ENCODE data around the gene NDST1.

NDST1 gene

DNA sequence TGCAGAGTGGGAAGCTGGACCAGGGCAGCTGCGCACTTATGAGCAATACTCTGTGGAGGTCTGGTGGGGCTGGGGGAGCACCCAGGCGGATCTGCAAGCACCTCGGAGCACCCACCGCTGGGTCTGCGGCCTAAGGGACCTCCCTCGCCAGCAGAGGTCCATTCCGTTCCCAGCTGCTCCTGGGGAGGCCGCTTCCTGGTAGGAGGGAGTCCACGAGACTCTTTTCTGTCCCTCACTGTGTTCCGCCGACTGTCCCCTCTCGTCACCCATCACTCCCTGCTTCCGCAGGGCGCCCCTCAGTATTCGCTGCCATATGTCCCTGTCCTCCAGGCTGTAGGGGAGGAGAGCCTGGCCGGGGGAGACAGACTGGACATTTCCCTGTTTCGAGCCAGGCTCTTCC is 45.5 kb downstream of the NDST1 start:
- TF ChIP-seq, protein P1, sequence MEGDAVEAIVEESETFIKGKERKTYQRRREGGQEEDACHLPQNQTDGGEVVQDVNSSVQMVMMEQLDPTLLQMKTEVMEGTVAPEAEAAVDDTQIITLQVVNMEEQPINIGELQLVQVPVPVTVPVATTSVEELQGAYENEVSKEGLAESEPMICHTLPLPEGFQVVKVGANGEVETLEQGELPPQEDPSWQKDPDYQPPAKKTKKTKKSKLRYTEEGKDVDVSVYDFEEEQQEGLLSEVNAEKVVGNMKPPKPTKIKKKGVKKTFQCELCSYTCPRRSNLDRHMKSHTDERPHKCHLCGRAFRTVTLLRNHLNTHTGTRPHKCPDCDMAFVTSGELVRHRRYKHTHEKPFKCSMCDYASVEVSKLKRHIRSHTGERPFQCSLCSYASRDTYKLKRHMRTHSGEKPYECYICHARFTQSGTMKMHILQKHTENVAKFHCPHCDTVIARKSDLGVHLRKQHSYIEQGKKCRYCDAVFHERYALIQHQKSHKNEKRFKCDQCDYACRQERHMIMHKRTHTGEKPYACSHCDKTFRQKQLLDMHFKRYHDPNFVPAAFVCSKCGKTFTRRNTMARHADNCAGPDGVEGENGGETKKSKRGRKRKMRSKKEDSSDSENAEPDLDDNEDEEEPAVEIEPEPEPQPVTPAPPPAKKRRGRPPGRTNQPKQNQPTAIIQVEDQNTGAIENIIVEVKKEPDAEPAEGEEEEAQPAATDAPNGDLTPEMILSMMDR (IDR thresholded peaks at IDR 0.05; ENCODE audit: insufficient read depth, missing control alignments): no peak
- FAIRE-seq: no peak
- DNase-seq (ENCODE audit: insufficient read length, low spot score): no peak

DNA sequence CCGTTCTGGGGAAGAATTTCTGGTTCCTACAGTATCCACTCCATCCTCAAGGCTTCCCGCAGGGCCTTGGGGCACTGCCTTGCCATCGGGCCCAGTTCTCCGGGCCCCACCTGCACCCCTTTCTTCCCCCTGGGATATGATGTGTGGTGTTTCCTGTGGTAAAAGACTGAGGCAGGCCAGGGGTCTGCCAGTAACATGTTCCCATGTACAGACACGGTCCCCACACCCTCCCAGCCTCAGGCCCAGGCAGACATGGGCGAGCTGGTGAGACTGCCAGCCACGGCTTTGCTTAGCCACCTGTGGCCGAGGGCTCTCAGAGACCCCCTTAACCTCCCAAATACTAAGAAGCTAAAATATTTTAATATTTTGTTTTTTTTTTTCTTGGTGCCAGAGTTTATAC is 46.0 kb downstream of the NDST1 start:
- no peak for FAIRE-seq
- DNase-seq (ENCODE audit: insufficient read length, low spot score): no peak
- TF ChIP-seq, protein P1 (IDR thresholded peaks at IDR 0.05; ENCODE audit: insufficient read depth, missing control alignments): no peak

DNA sequence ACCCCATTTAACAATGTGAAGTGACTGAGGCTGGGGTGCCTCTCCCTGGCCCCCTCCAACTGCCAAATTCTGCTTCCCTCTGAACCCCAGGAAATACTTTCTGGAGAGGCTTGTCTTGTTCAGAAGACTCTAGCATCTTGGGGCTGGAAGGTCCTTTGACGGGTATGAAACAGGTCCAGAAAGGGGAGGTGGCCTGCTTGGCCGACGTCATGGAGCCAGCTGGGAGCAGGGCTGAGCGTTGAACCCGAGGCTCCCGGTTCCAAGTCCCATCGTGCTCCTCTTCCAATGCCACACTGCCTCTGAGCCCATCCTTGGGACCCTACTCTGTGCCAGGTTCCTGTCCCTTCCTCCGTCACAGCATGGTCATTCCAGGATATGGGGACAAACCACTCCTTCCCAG is 46.9 kb downstream of the NDST1 start:
- DNase-seq (ENCODE audit: insufficient read length, low spot score) (no peak), FAIRE-seq (no peak)
- TF ChIP-seq, protein P1 (IDR thresholded peaks at IDR 0.05; ENCODE audit: insufficient read depth, missing control alignments): no peak

DNA sequence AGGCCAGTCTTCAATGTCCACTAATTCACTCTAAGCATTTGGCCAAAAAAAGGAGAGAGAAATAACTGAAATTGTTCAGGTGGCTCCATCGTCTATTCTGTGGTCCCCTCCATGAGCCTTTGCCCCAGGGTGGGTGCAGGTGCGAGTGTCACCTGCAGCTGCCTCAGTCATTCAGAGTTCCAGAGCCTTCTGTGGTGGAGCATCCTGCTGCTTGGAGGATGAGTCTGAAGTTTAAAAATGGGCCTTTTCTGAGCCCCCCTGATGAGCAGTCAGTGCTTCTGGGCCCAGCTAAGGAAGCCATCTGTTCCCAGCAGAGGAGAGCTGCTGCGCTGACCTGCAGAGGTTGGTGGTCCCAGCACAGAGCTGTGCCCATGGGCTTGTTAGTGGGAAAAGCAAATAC is 48.2 kb downstream of the NDST1 start:
- FAIRE-seq: no peak
- TF ChIP-seq, protein P1 (IDR thresholded peaks at IDR 0.05; ENCODE audit: insufficient read depth, missing control alignments): no peak

DNA sequence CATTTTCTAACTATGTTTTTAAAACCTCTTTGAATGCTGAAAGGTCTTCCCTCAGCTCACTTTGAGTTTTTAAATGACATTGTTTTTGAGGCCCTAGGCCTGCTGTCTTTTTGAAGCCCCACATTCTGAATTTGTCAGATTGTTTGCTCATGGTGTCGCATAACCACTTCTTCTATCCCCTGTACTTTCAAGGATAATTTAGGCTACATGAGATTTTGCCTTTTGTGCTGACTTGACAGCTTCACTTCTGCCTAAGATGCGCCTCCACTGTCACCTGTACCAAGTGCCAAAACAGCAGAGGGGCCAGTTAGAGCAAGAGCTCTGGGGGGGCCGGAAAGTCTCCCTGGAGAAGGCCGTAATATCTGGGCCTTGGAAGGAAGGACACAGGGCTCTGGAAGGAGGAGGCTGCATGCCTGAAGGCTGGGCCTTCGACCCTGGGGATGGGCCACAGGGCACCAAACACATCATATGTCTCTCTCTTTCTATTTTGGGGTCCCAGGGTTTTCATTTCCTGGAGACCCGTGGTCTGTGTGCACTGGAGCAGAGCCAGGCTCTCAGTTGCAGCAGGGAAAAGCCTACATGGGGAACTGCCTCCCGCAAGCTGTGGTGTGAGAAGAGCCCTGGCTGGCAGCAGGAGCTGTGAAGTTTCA is 49.1 kb downstream of the NDST1 start:
- FAIRE-seq (no peak), DNase-seq (ENCODE audit: insufficient read length, low spot score) (no peak)
- TF ChIP-seq, protein P1 (IDR thresholded peaks at IDR 0.05; ENCODE audit: insufficient read depth, missing control alignments): no peak

More for the DNA sequence above, 48.2 kb downstream of the NDST1 start:
- no peak for DNase-seq (ENCODE audit: insufficient read length, low spot score)

DNA sequence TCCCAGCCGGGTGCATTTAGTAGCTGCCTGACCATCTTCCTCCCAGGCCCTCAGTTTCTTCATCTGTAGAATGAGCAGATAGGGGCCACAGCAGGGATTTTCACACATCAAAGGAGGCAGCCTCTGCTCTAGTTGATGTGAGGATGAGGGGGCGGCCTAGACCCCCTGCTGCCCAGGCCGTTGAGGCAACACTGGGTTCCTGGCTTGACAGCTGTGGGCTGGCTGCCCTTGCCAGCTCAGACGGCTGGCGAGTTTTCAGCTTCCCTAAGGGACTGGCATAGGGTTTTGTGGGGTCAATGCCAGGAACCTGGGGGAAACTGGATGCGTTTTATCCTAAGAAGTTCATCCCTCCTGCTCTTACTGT is 49.6 kb downstream of the NDST1 start:
- DNase-seq (ENCODE audit: insufficient read length, low spot score) (no peak), FAIRE-seq (no peak)
- TF ChIP-seq, protein P1 (IDR thresholded peaks at IDR 0.05; ENCODE audit: insufficient read depth, missing control alignments): no peak

DNA sequence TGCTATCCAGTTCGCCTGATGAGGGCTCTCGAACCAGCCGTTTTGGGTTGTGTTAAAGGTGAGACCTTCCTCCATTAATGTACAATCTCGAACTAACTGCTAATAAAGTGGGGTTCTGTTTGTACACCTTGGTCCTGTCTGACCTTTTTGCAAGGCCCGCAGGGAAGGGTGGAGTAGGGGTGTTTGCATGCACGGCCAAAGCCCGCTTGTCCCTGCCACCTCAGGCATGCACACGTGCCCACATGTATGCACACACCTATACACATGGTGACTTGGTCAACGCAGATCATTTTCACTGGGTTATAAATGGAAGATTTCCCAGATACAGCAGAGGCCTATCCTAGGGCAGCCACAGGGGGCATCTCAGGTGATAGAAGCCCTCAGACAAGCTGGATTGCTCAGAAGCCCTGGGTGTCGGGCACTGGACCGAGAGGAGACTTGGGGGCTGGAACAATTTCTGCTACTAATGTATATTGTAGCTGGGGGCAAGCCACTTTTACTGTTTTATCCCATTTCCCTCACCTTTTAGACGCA is 50.2 kb downstream of the NDST1 start:
- FAIRE-seq (no peak), DNase-seq (ENCODE audit: insufficient read length, low spot score) (no peak)
- TF ChIP-seq, protein P1 (IDR thresholded peaks at IDR 0.05; ENCODE audit: insufficient read depth, missing control alignments): no peak

Data from D721Med (cell line).